Skeletal muscle cell (primary cell): ENCODE data around the gene TUSC7.

Experiments used
- DNase-seq: peaks from one replicate; pipeline ENCODE4 v3.0.0-alpha.2; 2010; ENCODE audit warnings: low read depth
- H3K4me3 ChIP-seq: 2 replicates; pipeline ENCODE4 v1.5.1; 2011; ENCODE audit warnings: low read depth, mild to moderate bottlenecking, control low read depth, low read length, moderate library complexity

Gene TUSC7

DNA sequence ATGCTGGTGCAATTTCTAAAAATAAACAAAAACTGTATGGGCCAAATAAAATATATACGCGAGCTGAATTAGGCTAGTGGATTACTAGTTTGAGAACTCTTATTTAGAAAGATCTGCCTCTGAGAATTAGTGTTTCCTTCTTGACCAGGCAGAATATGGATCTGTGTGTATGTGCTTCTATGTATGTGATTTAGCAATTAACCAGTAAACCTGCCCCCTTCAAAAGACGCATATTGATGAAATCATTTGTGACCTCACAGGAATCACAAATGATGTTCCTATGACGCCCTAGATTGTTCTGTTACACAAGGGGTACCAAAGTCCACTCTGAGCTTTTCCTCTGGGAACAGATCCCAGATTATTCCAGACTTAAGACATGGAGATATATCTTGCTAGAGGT lies at the start of gene TUSC7:
TUSC7 (plus strand) TSS at position 301 of the 400 bp plus-strand sequence.
- H3K4me3 ChIP-seq: no peak within 1 kb of the TSS
- DNase-seq: no peak

- H3K4me3 ChIP-seq: no peak overlapping the region
- no peak for DNase-seq
Measured at GRCh38 chr3:116661196-116661595, 48.4 kb upstream of the TUSC7 start.

GRCh38 chr3:116663161-116664110 lies 46.1 kb upstream of the TUSC7 start:
- DNase-seq: no peak
- H3K4me3 ChIP-seq: no peak overlapping the region

DNA sequence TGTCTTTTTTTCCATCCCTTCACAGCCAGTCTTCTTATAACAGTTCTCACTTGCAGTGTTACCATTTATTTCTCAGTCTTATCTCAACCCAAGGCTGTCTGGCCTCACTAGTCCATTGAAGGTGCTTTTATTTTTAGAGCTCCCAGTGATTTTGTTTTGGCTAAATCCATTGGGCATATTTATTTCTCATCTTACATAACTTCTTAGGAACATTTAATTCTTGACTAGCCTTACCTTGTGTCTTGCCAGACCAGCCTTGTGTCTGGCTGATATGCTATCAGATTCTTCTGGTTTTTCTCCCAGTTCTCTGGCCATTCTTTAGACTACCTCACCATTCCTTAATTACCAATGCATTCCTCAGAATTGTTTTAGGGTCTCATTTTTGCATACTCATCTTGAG lies 42.3 kb upstream of the TUSC7 start:
- no peak overlapping the region for H3K4me3 ChIP-seq
- no peak for DNase-seq

GRCh38 chr3:116667791-116668190 lies 41.8 kb upstream of the TUSC7 start:
- no peak overlapping the region for H3K4me3 ChIP-seq
- DNase-seq: no peak

- H3K4me3 ChIP-seq: no peak overlapping the region
- no peak for DNase-seq
Measured at GRCh38 chr3:116669576-116669975, 40.0 kb upstream of the TUSC7 start.

DNA sequence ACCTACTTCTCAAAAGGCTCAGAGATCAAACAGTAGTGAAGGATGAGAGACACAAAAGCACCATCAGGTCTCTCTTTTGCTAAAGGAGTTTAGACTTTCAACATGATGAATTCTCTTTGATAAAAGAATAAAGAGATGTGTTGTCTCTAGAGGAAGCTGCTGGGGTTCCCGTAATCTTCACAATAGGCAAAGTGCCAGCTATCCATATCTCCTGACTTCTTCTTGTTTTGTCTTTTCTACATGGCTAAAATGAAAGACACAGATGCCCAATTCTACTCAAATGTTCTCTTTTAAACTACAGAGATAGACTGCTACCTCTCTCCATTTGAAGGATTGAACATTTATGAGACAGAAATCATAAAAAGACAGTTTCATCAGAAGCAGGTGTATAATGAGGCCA lies 38.4 kb upstream of the TUSC7 start:
- H3K4me3 ChIP-seq: no peak overlapping the region
- no peak for DNase-seq

- H3K4me3 ChIP-seq: no peak overlapping the region
- DNase-seq: no peak
Measured at GRCh38 chr3:116678853-116679252, 30.7 kb upstream of the TUSC7 start.

- H3K4me3 ChIP-seq: no peak overlapping the region
- no peak for DNase-seq
Measured at GRCh38 chr3:116691041-116691440, 18.5 kb upstream of the TUSC7 start.

DNA sequence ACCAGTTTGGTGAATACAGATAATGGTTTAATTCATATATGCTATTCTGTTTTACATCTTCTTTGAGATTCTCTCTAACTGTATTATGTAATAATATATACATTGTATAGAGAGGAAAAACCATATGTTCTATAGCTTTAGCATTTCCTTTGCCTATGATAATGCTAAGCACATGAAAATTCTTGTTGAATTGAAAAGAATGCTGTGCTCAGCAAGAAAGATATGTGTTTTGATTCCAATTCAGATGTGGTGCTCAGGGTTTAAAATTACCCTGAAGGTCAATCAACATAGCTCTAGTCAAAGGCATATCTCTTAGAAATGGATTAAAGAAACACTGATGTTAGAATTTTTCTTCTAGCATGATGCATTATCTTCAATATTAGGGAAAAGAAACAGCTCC lies 8.5 kb upstream of the TUSC7 start:
- DNase-seq: no peak
- no peak overlapping the region for H3K4me3 ChIP-seq

GRCh38 chr3:116702334-116702733 lies 7.2 kb upstream of the TUSC7 start:
- no peak for DNase-seq

DNA sequence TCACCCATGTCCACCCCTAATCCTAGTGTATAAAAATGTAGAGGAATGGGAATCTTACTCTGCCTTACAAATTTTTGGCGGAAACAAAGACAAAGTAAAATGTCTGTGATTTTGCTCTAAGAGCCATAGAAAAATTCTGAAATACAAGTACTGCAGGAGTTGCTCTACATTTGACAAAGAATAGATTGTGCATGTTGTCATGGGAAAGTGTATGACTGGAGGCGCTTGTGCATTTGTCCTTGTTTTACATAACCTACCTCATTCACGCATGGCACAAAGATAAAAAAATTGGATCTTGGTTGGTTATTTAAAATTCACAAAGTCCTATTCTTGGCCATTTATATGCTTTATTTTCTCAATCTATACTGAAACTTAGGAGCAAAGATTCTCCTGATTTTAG lies 2.0 kb upstream of the TUSC7 start:
- no peak overlapping the region for H3K4me3 ChIP-seq
- DNase-seq: no peak

More at GRCh38 chr3:116702334-116702733, 7.2 kb upstream of the TUSC7 start:
- no peak overlapping the region for H3K4me3 ChIP-seq

DNA sequence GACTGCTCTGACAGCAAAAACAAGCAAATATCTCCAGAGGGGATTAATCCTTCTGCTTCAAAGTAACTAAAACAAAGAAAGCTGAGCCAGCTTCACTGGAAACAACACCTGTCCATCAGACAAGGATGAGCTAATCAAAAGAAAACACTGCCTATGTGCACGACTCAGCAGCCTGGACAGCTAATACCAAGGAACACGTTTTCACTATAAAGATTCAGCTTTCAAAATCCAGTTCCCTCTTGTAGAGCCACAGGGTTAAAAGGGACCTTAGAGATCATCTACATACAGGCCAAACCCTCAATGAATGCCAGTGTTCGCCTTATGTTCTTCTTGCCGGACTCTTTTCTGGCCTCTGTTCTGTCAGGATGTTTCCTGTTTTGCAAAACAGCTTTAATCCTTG lies 6.9 kb downstream of the TUSC7 start:
- H3K4me3 ChIP-seq: no peak overlapping the region
- DNase-seq: no peak

DNA sequence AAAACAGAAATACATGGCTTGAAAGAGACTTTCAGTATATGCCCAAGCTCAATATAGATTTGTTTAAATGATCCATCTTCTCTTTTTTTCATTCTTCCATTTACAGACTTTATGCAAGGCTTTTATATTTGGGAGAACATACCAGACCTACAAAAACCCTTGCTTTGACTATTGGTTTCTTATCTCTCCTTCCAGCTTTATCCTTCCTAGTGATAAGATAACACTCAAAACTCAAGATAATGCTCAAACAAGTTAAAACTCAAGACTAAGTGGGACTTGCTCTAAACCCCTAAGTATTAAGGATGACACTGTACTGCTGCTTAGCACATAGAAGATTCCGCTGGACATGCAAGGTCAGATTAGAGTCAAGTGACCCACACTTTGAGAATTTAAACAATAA lies 8.0 kb downstream of the TUSC7 start:
- no peak for DNase-seq
- no peak overlapping the region for H3K4me3 ChIP-seq

GRCh38 chr3:116728454-116728853 lies 18.9 kb downstream of the TUSC7 start:
- no peak for DNase-seq
- H3K4me3 ChIP-seq: no peak overlapping the region

DNA sequence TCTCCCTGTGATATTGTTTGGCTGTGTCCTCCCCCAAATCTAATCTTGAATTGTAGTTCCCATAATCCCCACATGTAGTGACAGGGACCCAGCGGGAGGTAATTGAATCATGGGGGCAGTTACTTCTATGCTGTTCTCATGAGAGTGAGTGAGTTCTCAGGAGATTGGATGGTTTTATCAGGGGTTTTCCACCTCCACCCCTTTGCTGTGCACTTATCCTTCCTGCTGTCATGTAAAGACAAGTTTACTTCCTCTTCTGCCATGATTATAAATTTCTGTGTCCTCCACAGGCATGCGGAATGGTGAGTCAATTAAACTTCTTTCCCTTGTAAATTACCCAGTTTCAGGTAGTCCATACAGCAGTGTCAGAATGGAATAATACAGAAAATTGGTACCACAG lies 24.7 kb downstream of the TUSC7 start:
- no peak for DNase-seq
- no peak overlapping the region for H3K4me3 ChIP-seq

DNA sequence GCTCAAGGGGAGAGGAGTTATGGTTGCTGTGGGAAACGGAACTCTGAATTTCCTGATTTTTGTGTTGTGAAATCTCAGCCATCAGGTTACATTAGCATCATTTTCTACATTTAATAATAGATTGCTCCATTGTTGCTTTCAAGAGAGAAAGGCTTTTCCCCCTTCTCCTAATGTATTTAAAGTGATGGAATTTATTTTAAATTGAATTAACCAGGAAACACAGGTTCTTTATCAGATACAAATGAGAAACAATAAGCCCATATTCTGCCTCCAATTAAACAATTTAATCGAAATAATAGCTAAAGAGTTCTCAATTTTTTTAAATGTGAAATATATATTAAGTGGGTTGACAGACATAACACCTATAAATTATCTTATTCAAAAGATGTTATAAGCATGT lies 30.1 kb downstream of the TUSC7 start:
- DNase-seq: no peak
- no peak overlapping the region for H3K4me3 ChIP-seq

DNA sequence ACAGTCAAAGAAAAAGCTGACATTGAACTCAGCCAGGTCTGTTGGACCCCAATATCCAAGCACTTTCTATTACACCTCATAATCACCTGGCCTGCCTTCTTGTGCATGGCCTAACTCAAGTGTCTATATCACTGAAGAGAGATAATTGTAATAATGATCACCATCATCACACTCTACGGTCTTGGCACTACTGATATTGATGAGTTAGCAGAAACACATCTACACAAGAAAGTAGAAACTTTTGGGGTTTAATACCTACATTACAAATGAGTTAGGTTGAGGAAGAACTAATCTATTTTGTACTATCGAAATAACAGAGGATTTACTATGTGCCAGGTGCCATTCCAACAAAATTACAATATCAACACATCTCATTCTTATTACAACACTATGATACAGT lies 30.7 kb downstream of the TUSC7 start:
- H3K4me3 ChIP-seq: no peak overlapping the region
- DNase-seq: no peak

DNA sequence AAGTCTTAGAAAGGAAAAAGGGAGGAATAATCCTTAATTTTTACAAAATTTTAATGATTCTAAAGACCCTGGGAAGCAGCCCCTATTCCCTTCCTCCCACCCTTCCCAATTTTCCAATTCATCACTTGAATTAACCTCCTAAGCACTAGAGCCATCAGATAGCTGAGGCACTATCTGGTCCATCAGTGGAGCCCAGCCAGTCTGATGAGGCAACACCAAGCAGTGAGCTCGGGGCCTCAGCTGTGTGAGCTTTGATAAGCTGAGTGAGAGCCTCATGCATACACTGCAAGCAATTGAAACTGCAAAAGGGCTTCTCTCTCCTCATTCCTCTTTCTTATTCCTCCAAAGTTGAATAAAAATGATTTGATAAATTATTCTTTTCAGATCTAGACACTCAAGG lies 31.9 kb downstream of the TUSC7 start:
- DNase-seq: no peak

DNA sequence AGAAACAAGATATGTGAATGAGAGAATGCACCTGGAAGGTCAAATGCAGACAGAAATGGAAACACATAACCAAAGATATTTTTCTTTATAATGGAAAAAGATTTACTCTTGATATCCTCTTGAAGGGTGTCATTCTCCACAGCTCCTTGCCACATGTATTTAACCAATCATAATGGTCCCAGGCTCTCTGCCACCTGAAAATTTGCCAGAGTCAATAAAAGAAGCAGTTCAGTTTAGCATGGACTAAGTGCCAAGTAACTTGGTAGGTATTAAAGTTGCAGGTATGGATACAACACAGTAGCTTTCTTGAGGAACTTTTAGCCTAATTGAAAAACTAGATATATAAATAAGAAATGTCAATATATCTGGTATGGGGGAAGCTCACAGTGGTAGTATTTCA lies 33.5 kb downstream of the TUSC7 start:
- DNase-seq: no peak
- H3K4me3 ChIP-seq: no peak overlapping the region

More for the DNA sequence above, 31.9 kb downstream of the TUSC7 start:
- H3K4me3 ChIP-seq: no peak overlapping the region

DNA sequence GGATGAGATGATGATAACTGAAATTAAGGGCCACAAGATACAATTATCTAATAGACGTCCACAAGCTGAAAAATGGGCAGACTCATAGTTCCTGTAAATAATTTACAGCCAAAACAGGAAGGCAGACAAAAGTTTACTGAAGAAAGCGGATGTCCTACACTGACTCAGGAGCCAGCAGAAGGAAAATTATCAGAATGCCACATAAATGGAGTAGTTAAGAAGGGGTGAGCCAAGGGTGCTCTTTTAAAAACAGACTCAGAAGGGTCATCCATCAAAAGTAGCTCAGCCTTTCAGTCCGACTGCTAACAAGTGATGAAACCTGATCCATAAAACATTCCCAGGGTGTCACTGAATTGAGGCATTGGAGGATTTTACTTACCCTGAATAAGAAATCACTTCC lies 39.8 kb downstream of the TUSC7 start:
- no peak overlapping the region for H3K4me3 ChIP-seq
- DNase-seq: no peak
